Mononuclear cell (primary cell): Measurements from ENCODE around the gene AMBP. TPM values are rescaled to one million over a fixed set of nuclear protein-coding genes. Genes with fewer than 3 reads are reported as not detected.
"Not testable (repeated sequence)": the region's sequence is repeated elsewhere in the genome, so short reads cannot be mapped to it uniquely, and the experiment has no call there.

Source experiments
- H3K27me3 ChIP-seq: 2 replicates; pipeline ENCODE4 v1.6.0; 2011; ENCODE audit warnings: low read length, control low read depth; ENCODE audit not compliant: insufficient read depth
- H3K4me1 ChIP-seq: 2 replicates; pipeline ENCODE4 v1.5.1; 2011; ENCODE audit warnings: mild to moderate bottlenecking, low read length, control low read depth; ENCODE audit not compliant: insufficient read depth
- H3K4me3 ChIP-seq: 2 replicates; pipeline ENCODE4 v1.5.1; 2011; ENCODE audit warnings: mild to moderate bottlenecking, low read length, moderate library complexity
- H3K9me3 ChIP-seq: 2 replicates; pipeline ENCODE4 v1.5.1; 2011; ENCODE audit warnings: low read depth, mild to moderate bottlenecking, control low read depth, low read length
- total RNA-seq: library from RNA; depleted of rRNA; stranded (reverse); fragments of >200 nt; gene quantifications from one replicate; pipeline ENCODE4 v1.2.3, GENCODE V29; 2012

Gene AMBP
- total RNA-seq, 1 donor, result not detected

- H3K27me3 ChIP-seq, result no peaks in the 10 kb centered on the region
- no peak overlapping the region for H3K4me3 ChIP-seq
- H3K9me3 ChIP-seq, result no peaks in the 10 kb centered on the region
- no peaks in the 10 kb centered on the region for H3K4me1 ChIP-seq
Measured at GRCh38 chr9:114088571-114089170, 10.6 kb upstream of the AMBP start.

GRCh38 chr9:114087721-114088120, 9.6 kb upstream of the AMBP start:
- Histone ChIP-seq H3K4me1 (no peaks in the 10 kb centered on the region), H3K4me3 (no peak overlapping the region), H3K9me3 (no peaks in the 10 kb centered on the region), H3K27me3 (no peaks in the 10 kb centered on the region)

DNA sequence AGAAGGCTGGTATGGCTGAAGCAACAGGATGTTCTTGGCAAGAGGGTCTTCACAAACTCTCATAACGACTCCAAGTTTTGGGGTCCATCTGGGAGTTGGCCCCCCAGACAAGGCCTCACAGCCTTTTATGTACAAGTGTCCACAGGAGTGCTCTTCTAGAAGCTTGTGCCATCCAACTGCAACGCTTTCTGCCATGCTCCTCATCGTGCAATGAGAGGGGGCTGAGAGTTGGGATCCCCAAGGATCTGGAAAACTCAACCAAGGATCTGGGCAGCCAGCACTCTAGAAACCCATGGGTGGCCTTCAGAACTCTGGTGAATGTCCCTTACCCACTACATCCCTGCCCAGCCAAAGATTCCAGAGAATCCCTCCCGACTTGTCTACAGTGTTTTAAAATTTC, 8.5 kb upstream of the AMBP start:
- H3K4me1 ChIP-seq, result no peaks in the 10 kb centered on the region
- no peak overlapping the region for H3K4me3 ChIP-seq
- no peaks in the 10 kb centered on the region for H3K9me3 ChIP-seq
- H3K27me3 ChIP-seq, result no peaks in the 10 kb centered on the region

- no peaks in the 10 kb centered on the region for H3K9me3 ChIP-seq
- H3K4me1 ChIP-seq, result no peaks in the 10 kb centered on the region
- no peak overlapping the region for H3K4me3 ChIP-seq
- no peaks in the 10 kb centered on the region for H3K27me3 ChIP-seq
Measured at GRCh38 chr9:114086009-114086408, 7.9 kb upstream of the AMBP start.

DNA sequence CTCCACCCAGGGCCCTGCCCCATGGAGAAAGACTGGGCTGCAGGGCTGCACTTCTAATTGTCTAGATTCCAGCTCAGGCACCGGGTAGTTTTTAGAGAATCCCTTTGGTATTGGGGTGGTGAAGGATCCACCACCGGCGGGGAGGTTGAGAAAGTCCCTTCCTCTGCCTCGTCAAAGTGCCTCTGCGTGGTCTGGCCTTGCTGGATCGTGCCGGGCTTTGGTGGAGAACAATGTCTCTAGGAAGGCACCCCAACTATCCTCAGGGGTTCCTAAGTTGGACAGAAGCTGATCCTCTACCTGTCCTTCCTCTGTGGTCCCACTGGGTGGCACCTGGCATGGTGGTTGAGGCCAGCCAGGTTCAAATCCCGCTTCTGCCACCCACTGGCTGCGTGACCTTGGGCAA, 7.3 kb upstream of the AMBP start:
- Histone ChIP-seq H3K4me1 (no peaks in the 10 kb centered on the region), H3K9me3 (no peaks in the 10 kb centered on the region), H3K4me3 (no peak overlapping the region), H3K27me3 (no peaks in the 10 kb centered on the region)

DNA sequence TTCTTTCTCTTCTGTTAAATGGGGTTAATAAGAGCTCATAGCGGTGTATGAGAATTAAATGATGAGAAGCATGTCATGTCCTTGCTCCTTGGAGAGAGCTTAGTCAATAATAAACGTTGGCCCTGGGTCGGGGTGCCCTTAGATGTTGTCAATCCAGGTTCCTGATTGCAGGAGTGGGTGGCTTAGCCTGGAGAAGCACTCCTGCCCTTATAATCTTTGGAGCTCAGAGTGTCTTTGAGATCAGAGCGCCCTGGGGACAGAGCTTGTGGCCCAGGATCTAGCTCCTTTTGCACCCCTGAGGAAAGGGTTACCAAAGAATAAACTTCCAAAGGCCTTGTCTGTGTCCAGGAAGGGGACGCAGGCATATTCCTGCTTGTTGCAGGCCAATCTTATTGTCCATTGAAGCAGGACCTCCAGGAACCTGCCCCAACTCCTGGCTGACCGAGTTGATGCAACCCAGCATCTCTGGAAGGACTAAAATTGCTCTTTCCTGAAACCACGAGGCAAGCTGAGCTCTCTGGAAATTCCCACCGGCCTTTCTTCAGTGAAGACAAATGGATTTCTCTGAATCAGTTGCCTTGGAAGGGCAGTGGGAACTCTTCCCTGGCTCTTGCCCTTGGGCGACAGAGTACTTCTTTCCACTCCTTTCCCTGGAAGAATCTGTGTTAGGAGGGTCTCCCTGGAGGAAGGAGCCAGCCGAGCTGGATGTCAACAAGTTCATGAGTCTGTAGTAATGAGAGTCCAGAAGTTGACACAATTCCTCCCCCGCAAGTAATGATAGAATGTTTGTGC, 6.4 kb upstream of the AMBP start:
- no peak overlapping the region for H3K4me3 ChIP-seq
- no peaks in the 10 kb centered on the region for H3K4me1 ChIP-seq
- no peaks in the 10 kb centered on the region for H3K27me3 ChIP-seq
- no peaks in the 10 kb centered on the region for H3K9me3 ChIP-seq

- H3K27me3 ChIP-seq, result no peaks in the 10 kb centered on the region
- H3K4me1 ChIP-seq, result no peaks in the 10 kb centered on the region
- no peaks in the 10 kb centered on the region for H3K9me3 ChIP-seq
- no peak overlapping the region for H3K4me3 ChIP-seq
Measured at GRCh38 chr9:114083666-114084065, 5.6 kb upstream of the AMBP start.

- H3K4me3 ChIP-seq, H3K27me3 ChIP-seq, H3K4me1 ChIP-seq, H3K9me3 ChIP-seq: not testable (repeated sequence)
Measured at GRCh38 chr9:114082763-114083412, 4.8 kb upstream of the AMBP start.

DNA sequence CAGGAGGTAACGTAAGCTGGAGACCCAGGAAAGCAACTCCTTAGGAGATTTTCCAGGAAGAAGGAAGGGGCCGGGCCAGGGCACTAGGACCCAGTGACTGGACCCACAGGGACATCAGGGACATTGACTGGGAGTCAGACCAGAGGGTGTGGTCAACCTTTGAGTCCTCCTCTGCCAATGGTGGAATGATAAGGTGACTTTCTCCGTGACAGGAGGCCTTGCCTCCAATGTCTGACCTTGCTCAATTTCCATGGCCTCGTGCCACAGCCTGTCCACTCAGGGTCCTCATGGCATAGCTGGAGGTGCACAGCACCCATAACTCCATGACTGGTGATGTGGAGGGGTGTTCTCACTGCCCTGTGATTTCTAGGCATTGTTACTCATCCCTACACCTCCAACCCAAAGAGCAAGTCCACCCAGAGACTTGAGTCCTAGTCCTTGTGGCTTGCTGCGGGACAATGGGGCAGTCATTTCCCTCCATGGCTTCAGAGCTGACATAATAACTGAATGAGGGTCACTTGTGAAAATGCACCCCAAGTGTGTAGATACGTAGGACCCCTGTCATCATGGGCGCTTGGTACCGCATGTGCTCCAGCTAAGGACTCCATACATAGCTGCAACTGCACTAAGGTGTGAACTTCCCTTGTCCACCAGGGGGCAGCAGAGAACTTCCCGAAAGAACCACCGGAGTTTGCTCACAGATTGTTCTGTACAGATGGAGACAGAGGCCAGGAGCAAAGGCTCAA, 4.1 kb upstream of the AMBP start:
- Histone ChIP-seq H3K9me3 (no peaks in the 10 kb centered on the region), H3K4me3 (no peak overlapping the region), H3K4me1 (no peaks in the 10 kb centered on the region), H3K27me3 (no peaks in the 10 kb centered on the region)

- no peaks in the 10 kb centered on the region for H3K27me3 ChIP-seq
- H3K4me3 ChIP-seq, result no peak overlapping the region
- H3K4me1 ChIP-seq, result no peaks in the 10 kb centered on the region
- H3K9me3 ChIP-seq, result no peaks in the 10 kb centered on the region
Measured at GRCh38 chr9:114081441-114082016, 3.4 kb upstream of the AMBP start.

DNA sequence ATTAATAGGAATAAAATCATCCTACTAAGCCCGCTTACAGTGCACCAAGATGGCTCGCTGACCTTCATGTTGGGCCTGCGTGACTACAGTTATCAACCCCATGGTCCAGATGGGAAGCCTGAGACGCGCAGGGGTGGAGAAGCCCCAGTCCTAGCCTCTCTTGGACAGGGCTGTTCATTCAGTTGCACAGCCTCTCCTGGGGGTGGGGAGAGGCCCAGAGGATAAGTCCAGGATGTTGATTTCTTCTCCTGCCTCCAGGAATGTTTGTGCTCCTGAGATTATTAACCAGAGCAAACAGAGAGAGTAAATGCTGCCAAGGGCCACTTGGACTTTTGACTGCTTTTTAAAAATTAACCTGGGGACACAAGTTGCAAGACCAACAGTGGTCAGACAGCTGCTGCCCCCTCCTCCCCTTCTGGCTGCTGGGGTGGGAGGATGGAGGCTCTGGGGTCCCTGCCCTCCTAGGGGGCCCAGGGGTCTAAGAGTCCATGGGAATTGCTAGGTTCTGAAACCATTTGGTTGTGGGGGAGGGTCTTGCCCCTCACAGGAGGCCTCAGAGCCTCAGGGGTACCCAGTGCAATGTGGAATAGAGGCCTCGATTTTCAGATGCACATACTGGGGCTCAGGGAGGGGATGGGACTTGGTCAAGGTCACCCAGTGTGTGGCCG, 2.8 kb upstream of the AMBP start:
- no peaks in the 10 kb centered on the region for H3K27me3 ChIP-seq
- no peaks in the 10 kb centered on the region for H3K4me1 ChIP-seq
- no peaks in the 10 kb centered on the region for H3K9me3 ChIP-seq
- no peak overlapping the region for H3K4me3 ChIP-seq

- no peak overlapping the region for H3K4me3 ChIP-seq
- no peaks in the 10 kb centered on the region for H3K4me1 ChIP-seq
- H3K27me3 ChIP-seq, result no peaks in the 10 kb centered on the region
Measured at GRCh38 chr9:114080195-114080772, 2.2 kb upstream of the AMBP start.

DNA sequence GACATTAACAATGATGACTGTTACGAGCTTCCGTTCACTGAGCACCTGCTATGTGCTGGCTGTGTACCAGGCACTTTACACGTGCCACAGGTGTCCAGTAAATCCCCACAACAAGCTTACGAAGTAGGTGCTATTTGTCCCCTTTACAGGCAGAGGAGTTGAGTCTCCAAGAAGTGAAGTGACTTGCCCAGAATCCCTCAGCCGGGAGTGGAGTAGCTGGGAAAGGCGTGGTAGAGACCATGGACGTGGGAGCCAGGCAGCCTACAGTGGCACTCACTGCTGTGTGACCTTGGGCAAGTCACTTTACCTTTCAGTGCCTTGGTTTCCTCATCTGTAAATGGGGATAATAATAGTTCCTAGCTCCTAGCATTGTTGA, 669 bp upstream of the AMBP start:
- Histone ChIP-seq H3K9me3 (no peaks in the 10 kb centered on the region), H3K27me3 (no peaks in the 10 kb centered on the region), H3K4me1 (no peaks in the 10 kb centered on the region), H3K4me3 (no peak overlapping the region)

More at GRCh38 chr9:114080195-114080772, 2.2 kb upstream of the AMBP start:
- H3K9me3 ChIP-seq, result no peaks in the 10 kb centered on the region

DNA sequence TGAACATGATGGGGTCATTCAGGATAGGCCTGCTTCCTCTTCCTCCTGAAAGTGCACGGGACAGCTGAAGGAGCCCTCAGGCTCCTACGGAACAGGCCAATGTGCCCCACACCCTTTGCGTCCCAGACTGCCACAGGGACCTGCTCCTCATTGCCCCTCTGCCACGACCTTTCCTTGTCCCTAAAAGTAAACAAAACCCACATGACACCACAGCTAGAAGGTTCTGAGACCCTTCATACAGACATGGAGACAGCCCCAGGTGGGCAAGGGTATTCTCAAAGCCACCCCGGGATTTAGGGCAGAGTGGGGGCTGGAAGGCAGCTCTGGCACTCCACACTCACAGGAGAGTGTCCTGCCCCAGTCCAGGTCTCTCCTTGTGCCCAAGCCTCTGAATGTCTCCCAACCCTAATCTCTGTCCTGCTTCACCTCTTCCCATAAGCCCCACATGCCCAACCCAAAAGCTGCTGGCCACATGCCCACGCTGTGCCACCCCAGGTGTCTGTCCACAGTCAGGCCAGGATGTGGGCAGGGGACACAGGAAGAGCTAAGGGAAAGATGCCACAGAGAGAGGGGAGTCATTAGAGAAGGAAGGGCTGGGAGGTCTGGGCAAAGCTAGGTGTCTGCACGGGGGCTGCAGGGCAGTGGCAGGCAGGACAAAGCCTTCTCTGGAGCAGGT, 800 bp downstream of the AMBP start:
- Histone ChIP-seq H3K9me3 (no peaks in the 10 kb centered on the region), H3K27me3 (no peaks in the 10 kb centered on the region), H3K4me3 (no peak overlapping the region), H3K4me1 (no peaks in the 10 kb centered on the region)
